Measurements from ENCODE around the gene ABCA12. TPM values are rescaled to one million over a fixed set of nuclear protein-coding genes. Genes with fewer than 3 reads are reported as not detected.

Gene ABCA12
- total RNA-seq, 2 donors from 2014 or later, result not detected

- ATAC-seq (replicated peaks), result no peak
These were observed 243.0 kb downstream of the ABCA12 start for GRCh38 chr2:214895469-214895868.

GRCh38 chr2:214889301-214889700, 249.1 kb downstream of the ABCA12 start:
- H3K4me1 Mint-ChIP-seq, result no peaks in the 10 kb centered on the region
- H3K36me3 Mint-ChIP-seq (ENCODE audit: low read depth), result no peaks in the 10 kb centered on the region
- H3K9me3 Mint-ChIP-seq, result no peaks in the 10 kb centered on the region
- no peak overlapping the region for H3K4me3 Mint-ChIP-seq
- H3K27ac Mint-ChIP-seq, result no peak overlapping the region
- H3K27me3 Mint-ChIP-seq, result peaks cover 18% of the 10 kb centered on the region
- no peak for ATAC-seq (replicated peaks)

More at GRCh38 chr2:214895469-214895868, 243.0 kb downstream of the ABCA12 start:
- Mint-ChIP-seq H3K27ac (no peak overlapping the region), H3K27me3 (peaks cover 23% of the 10 kb centered on the region), H3K4me3 (no peak overlapping the region), H3K9me3 (no peaks in the 10 kb centered on the region), H3K4me1 (no peaks in the 10 kb centered on the region), H3K36me3 (ENCODE audit: low read depth) (no peaks in the 10 kb centered on the region)

GRCh38 chr2:214881647-214882202, 256.7 kb downstream of the ABCA12 start:
- ATAC-seq (replicated peaks), result no peak
- Mint-ChIP-seq H3K36me3 (ENCODE audit: low read depth) (no peaks in the 10 kb centered on the region), H3K9me3 (no peaks in the 10 kb centered on the region), H3K4me3 (no peak overlapping the region), H3K4me1 (no peaks in the 10 kb centered on the region), H3K27me3 (peaks cover 12% of the 10 kb centered on the region), H3K27ac (no peak overlapping the region)

Other genes with a start within 250 kb of the ABCA12 start
- 100 to 1,000 TPM; 117 to 247 TPM for gene ATIC, start 173.4 kb upstream of the ABCA12 start, total RNA-seq

Data from activated T-helper 17 cell treated with anti-CD3 and anti-CD28 coated beads, Interleukin-2, amount 50 U/mL, for 72 hours (primary cell).